ENCODE results near the gene PAWR. TPM values are rescaled to one million over a fixed set of nuclear protein-coding genes. Genes with fewer than 3 reads are reported as not detected.
"Not testable (repeated sequence)": the region's sequence is repeated elsewhere in the genome, so short reads cannot be mapped to it uniquely, and the experiment has no call there.

PAWR gene
- total RNA-seq, 4 donors from 2014 or later: 28.6 to 48.0 (median 36.4) TPM

- no peak for ATAC-seq (ENCODE audit: low FRiP score)
- DNase-seq (ENCODE audit: low spot score): no peak
- TF ChIP-seq, protein P1, sequence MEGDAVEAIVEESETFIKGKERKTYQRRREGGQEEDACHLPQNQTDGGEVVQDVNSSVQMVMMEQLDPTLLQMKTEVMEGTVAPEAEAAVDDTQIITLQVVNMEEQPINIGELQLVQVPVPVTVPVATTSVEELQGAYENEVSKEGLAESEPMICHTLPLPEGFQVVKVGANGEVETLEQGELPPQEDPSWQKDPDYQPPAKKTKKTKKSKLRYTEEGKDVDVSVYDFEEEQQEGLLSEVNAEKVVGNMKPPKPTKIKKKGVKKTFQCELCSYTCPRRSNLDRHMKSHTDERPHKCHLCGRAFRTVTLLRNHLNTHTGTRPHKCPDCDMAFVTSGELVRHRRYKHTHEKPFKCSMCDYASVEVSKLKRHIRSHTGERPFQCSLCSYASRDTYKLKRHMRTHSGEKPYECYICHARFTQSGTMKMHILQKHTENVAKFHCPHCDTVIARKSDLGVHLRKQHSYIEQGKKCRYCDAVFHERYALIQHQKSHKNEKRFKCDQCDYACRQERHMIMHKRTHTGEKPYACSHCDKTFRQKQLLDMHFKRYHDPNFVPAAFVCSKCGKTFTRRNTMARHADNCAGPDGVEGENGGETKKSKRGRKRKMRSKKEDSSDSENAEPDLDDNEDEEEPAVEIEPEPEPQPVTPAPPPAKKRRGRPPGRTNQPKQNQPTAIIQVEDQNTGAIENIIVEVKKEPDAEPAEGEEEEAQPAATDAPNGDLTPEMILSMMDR (IDR thresholded peaks at IDR 0.05): no peak
Measured at GRCh38 chr12:79585147-79585546, 105.6 kb downstream of the PAWR start.

GRCh38 chr12:79573820-79574219, 116.9 kb downstream of the PAWR start:
- no peak for DNase-seq (ENCODE audit: low spot score)
- ATAC-seq (ENCODE audit: low FRiP score): no peak
- TF ChIP-seq, protein P1 (IDR thresholded peaks at IDR 0.05): no peak

- DNase-seq (ENCODE audit: low spot score): no peak
- ATAC-seq (ENCODE audit: low FRiP score): no peak
- TF ChIP-seq, protein P1 (IDR thresholded peaks at IDR 0.05): no peak
Measured at GRCh38 chr12:79569679-79570078, 121.1 kb downstream of the PAWR start.

DNA sequence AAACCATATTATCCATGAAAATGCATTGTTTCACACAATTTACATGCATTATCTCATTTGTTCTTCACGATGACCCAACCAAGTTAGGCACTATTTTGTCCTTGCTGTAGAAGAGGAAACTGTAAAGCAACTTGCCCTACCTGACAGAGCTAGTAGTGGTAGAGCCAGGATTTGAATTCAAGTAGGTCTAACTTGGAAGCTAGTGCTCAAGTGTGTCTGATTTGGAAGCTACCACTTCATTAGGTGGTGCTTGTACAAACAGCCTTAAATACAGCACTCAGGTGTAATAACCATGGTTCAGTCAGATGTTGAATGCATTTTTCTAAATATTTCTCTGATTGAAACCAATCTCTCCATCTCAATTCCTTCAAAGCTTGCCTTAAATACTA, 123.6 kb downstream of the PAWR start:
- TF ChIP-seq, protein P1 (IDR thresholded peaks at IDR 0.05): no peak
- ATAC-seq (ENCODE audit: low FRiP score): no peak

DNA sequence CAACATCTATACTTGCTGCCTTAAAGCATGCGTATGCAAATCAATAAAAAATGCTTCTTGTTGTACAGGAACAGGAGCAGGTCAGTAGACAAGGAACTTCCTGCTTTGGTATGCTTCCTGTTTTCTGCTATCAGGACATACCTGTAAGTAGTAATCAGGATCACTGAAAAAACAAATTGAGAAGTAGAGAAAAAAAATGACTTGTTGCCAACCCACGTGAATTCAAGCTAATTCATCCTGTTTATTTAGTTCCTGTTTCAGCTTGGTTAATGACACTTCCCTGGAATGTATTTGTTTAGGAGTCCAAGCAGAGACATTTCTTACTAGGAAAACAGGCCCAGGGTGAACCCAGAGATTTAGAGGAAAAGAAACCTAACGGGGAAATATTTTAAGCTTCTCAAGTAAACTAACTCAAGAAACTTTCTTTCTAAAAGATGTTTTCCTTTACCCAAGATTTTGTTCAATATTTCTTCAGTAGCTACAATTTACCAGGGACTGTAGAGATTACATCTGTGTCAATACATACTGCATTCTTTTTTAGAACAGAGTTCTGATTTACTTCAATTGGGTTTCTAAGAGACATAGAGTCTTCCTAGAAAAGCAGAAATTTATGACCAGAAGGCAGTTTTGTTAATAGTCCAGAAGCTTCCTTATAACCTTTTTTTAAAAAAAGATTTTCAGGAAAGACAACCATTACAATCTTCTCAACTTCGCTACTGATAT, 124.2 kb downstream of the PAWR start:
- TF ChIP-seq, protein P1 (IDR thresholded peaks at IDR 0.05): no peak
- ATAC-seq (ENCODE audit: low FRiP score) (no peak), DNase-seq (ENCODE audit: low spot score) (no peak)

More for the DNA sequence above, 123.6 kb downstream of the PAWR start:
- no peak for DNase-seq (ENCODE audit: low spot score)

DNA sequence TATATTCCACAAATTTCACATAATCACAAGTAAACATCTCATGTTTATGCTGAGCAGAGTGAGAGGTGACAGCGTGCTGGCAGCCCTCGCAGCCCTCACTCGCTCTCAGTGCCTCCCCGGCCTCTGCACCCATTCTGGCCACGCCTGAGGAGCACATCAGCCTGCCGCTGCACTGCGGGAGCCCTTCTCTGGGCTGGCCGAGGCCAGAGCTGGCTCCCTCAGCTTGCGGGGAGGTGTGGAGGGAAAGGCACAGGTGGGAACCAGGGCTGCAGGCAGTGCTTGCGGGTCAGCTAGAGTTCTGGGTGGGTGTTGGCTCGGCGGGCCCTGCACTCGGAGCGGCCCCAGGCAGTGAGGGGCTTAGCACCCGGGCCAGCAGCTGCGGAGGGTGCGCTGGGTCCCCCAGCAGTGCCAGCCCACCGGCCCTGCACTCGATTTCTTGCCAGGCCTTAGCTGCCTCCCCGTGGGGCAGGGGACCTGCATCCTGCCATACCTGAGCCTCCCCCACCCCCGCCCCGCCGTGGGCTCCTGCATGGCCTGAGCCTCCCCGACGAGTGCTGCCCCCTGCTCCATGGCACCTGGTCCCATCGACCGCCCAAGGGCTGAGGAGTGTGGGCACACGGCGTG, 125.9 kb downstream of the PAWR start:
- not testable (repeated sequence) for DNase-seq (ENCODE audit: low spot score); ATAC-seq (ENCODE audit: low FRiP score)

- DNase-seq (ENCODE audit: low spot score): no peak
- no peak for ATAC-seq (ENCODE audit: low FRiP score)
- TF ChIP-seq, protein P1 (IDR thresholded peaks at IDR 0.05): no peak
Measured at GRCh38 chr12:79563021-79563740, 127.6 kb downstream of the PAWR start.
